HUDEP-2 (cell line): ENCODE results near the gene DEPDC5.

Source experiments
- DNase-seq, 76 experiments: peaks; one replicate each; lab custom pipeline; 2025; ENCODE audit not compliant: unreplicated experiment in 76 of 76; lab: John Stamatoyannopoulos, UW

DEPDC5 gene

DNA sequence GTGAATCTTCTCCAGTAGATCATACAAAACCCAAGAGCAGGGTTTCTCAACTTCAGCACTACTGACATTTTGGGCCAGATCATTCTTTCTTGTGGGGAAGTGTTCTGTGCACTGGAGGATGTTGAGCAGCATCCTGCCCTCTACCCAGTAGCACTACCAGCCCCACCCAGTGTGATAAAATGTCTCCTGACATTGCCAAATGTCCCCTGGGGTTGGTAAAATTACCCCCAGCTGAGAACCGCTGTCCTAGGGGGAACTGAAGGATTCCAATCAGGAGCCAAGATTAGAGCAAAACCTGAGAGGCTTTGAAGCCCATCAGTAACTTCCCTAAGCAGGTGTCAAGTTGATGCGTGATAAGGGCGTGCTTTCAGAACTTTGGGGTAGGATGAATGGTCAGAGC lies 129.2 kb downstream of the DEPDC5 start:
- DNase-seq = no peak

DNA sequence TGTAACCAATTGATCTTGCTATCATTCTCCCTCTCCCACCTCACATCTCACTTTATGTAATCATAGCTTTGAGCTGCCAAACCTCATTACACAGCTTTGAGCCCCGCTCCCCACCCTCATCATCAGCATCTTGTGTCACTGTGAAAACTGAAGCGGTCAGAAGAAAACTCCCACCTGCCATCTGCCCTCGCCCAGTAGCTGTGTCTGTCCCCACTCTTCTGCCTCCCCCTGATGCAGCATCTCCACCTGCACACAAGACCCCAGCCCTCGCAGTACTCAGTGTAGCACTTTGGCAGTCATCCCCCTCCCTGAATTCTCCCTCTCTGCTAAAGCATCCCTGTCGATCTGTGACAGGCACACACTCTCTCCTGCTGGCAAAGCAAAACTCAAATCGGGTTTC lies 130.2 kb downstream of the DEPDC5 start:
- no peak for DNase-seq

DNA sequence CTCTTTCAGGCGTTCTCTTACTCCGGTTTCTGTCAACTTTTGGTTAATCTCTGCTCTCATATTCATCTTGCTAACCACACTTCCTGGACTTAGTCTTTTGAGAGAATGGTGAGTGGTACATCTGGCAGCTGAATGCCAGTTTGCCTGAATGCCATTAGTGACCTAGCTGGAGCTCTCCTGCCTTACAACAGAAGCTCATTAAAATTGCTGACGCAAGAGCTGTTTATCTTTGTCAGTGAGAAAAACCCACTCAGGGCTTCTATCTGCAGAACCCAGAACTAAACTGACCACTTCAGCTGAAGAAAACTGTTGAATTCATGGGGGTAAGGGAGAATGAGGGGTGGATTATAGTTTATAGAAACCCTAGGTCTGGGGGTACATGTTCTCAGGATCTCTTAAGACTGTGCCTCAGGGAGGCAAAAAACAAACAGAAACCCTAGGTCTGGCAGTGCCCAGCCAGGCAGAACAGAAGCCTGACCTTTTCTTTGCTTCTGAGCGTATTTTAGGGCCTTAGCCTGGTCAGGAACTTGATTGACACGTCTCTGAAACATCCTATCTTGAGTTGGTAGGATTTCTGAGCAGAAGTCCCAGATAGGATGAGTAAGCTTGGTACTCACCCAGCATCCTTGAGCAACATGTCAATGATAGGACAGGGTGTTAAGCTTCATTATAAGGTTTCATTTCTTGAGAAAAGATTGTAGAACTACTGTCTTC lies 137.7 kb downstream of the DEPDC5 start:
- peak in 10 of 76 experiments; percentile 3 to 42 (median 18) for DNase-seq

DNA sequence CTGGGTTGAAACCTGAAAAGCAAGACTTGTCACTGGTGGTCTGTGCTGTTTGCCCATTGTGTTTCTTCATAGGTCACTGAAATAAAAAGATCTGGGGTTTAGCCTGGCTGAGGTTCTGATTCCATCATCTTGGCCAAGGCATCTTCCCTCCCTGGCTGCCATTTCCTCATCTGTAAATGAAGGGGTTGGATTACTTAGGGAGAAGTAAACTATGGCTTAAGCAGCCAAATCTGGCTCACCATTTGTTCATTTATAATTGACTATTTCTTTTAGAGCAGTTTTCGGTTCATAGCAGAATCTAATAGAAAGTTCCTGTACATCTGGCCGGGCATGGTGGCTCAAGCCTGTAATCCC lies 138.2 kb downstream of the DEPDC5 start:
- no peak for DNase-seq

DNA sequence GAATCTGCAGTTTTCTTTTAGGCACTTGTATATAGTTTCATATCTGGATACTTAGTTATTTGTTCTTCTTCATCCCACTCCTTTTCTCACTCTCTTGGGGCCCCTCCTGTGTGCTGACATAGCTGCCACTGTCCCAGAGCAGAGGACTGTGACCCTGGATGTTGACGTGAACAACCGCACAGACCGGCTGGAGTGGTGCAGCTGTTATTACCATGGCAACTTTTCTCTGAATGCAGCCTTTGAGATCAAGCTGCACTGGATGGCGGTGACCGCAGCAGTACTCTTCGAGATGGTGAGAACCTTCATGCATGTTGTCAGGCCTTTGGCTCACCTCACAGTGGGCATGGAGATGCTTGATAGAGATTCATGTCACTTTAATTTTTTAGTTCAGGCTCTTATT lies 139.6 kb downstream of the DEPDC5 start:
- no peak for DNase-seq

DNA sequence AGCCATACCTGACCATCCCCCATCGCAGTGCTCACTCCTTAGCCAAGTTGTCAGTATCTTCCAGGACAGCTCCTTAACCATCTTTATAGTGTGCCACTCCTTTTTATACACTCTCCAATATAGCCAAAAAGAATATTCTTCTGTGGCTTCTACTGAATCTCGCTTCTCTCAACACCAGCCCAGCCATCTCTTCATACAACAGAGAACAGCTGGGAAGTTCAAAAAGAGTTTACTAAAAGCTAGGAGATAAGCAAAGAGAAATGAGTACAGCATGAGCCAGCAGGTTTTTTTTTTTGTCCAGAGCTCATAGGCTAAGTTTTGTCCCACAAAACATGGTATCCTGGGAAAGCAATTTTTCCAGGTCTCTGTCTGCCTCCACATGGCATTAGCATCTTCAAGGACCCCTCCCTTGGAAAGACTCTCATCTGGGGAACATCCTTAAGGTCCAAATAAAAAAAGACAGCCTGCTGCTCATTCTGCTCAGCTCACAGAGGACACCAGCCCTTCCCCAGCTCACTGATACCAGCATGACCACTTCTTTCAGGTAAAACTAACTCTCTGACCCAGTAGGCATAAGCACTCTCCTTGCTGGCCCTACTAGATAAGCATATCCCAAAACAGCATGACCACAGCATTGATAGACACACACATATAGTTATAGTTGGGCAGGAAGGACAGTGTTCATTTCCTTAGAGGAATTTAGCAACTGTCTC lies 141.7 kb downstream of the DEPDC5 start:
- peak in 54 of 76 experiments; percentile 5 to 80 (median 38) for DNase-seq

DNA sequence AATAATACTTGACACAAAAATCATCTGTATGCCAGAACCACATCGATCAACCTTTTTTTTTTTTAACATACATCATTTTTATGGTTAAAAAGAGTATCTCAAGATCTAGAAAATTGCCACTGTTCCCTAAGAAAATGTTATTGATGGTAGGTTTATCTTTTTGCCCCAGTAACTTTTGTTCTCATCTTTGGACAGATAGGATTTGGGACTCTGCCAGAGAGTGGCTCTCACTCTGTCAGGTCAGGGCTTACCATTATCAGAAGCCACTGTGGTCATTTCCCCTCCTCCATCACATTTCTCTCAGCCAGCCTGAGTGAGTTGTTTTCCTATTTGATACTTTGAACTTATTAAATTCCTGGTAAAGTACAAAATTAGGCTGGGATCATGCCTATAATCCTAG lies 142.7 kb downstream of the DEPDC5 start:
- peak in 63 of 76 experiments; percentile 3 to 90 (median 56) for DNase-seq

DNA sequence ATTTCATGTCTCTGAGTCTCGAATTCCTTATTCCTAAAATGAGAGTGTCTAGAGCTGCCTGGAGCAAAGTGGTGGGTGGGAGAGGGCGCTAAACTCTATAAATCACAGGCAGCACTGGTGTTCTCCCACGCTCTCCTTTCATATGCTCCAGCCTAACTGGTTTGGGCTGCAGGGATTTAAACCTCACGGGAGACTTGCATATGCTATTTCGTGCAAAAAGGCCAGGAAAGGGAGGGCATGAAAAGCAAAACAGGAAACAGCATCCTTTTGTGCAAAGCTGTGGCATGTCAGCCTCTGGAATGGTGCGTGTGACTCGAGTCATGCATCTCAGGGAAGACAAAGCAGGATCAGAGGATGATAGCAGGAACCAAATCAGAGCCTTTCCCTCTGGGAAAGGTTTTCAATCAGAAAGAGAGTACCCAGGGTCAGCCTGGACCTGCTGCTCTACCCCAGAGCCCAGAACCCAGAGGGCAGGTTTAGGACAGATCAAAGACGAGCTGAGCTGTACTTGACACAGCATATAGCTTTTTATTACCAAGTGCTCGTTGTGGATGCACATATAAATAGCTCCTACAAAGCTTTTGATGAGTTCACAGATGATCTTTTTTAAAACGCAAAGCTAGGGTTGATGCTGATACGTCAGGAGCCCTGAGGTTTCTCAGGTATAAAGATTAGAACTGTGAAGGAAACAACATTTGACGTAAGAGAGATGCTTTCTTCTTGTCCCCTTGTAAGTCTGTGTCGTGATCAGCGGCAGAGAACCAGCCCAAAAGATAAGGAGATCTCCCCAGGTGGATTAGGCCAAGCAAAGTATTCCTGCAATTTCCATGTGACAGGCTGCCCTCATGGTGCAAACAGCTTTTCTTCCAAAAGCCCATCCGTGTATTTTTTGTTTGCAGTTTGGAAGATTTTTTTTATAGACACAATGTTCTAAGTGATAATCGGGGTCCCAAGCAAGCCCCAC lies 144.3 kb downstream of the DEPDC5 start:
- DNase-seq = no peak

DNA sequence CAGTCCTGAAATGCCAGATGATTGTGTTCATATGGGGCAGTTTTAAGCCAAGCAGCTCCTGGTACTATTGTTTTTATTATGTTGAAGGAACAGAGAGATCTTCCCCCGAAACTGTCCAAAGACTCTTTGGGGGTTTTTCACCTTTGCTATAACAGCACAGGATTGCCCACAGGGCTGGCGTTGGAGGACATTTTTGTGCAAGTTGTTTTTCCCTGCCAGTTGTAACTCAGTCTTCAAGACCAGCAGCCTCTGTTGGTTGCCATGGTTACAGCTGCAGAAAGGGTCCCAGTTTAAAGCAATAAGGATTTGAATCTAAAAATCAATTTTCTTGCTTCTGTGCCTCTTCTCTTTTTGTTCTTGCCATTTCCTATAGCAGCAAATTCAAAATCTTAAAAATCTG lies 145.1 kb downstream of the DEPDC5 start:
- DNase-seq = no peak

DNA sequence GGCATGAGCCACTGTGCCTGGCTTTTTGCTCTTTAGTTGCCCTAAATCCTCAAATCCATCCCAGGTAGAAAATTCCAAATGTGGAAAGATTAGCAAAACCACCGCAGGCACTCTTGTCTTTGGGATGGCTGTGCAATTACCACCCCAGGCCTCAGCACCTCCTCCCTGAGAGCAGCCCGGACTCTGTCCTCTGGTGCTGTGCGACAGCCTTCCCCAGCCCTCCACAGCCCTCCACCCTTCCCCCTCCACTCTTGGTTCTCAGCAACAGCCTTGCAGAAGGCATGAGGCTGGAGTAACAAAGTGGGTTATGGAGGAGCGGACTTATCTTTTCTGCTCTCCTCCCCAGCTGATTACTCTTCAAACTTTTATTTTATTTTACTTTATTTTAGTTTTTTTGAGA lies 145.8 kb downstream of the DEPDC5 start:
- no peak for DNase-seq

DNA sequence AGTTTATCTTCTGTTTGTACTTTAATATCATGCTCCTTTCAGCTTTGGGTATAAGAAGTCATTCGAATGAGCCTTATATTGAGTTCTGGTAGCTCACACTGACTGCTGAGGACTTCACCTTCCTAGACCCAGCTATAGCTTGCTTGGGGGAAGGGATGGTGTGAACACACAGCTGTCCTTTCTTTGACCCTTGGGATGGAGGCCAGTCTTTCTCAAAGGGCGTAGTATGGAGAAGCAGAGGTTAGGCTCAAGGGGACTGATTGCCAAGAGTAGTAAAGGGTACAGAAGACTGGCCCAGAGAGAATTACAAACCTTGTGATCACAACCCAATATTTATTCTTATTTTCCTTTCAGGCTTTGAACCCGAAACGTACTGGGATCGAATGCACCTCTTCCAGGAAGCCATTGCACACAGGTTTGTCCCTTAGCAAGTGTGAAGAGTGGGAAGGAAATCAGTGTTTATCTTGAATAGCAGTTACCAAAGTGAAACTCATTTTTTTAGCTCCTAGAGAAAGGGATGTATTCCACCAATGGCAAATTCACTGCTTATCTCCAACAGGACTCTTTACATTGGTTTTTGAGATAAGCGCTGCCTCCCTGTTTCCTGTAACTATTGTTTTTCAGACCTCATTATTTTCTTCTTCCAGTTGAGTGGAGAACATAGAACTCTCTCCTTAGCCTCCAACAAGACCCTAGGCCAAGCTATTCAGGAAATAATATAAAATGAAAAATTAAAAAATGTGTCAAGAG lies 147.7 kb downstream of the DEPDC5 start:
- DNase-seq = peak in 39 of 76 experiments; percentile 7 to 77 (median 29)

DNA sequence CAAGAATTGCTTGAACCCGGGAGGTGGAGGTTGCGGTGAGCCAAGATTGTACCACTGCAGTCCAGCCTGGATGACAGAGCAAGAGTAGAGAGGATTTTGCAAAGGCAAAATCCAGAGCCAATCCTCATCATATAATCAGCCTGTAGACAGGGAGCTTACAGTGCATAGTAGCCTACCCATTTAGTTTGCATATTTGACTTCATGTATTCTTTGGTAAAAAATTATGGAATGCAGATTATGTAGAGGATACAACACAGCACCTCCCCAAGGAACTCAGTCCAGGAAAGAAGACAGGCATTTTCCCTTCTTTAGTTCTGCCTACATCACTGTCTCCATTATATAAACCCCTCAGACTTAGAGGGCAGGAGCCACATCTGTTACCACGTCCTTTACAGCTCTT lies 150.8 kb downstream of the DEPDC5 start:
- no peak for DNase-seq

DNA sequence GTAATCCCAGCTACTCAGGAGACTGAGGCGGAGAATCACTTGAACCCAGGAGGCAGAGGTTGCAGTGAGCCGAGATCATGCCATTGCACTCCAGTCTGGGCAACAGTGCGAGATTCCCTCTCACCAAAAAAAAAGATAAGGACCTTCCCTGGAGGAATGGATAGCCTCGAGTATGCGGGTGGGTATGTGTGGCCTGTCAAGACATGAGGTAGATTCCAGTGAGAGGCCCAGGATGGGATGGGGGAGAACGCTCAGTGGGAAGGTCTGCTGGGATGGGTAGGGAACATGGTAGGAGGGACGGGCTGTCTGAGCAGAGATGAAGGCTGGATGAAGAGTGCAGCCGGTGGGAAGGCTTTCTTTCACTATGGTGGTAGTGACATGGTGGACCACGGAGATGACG lies 151.5 kb downstream of the DEPDC5 start:
- DNase-seq = no peak

DNA sequence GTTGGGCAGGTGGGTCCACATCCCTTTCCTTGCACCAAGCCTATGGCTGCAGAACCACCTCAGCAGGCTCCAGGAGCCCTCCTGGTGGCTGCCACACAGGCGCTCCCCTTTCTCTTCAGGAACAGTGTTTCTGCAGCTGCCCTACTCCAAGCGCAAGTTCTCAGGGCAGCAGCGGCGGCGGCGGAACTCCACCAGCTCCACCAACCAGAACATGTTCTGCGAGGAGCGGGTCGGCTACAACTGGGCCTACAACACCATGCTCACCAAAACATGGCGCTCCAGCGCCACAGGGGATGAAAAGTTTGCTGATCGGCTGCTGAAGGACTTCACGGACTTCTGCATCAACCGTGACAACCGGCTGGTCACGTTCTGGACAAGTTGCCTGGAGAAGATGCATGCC lies 152.3 kb downstream of the DEPDC5 start:
- no peak for DNase-seq

DNA sequence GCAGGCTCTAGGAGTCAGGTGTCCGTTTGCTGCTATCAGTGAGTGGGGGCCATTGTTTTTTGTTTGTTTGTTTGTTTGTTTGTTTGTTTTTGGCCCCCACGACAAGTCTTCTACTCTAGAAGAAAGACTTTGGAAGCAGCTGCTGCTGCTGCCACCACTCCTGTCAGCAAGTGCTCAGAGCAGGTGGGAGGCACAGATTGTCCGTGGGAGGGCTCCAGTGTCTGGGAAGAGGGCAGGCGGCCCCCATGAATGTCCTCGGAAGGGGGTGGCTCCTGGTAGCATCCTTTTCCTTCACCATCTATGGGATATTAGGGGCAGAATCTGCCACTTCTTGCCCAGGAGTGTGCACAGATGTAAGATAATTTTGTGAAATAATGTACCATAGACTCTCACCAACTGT lies 152.8 kb downstream of the DEPDC5 start:
- DNase-seq = no peak

DNA sequence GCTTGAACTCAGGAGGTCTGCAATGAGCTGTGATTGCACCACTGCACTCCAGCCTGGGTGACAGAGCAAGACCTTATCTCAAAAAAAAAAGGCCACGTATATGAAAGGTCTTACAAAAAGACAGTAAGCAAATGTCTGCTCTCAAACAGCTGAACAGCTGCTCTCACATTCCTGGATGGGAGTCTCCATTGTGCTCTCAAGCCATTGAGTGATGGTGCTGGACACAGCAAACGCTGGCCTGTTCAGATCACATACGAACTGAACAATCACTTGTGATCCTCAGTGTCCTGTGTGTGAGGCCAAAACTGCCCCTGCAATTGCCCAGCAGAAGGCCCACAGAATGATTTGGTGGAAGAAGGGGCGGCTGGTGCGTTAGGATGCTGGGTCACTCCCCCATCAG lies 156.2 kb downstream of the DEPDC5 start:
- no peak for DNase-seq

DNA sequence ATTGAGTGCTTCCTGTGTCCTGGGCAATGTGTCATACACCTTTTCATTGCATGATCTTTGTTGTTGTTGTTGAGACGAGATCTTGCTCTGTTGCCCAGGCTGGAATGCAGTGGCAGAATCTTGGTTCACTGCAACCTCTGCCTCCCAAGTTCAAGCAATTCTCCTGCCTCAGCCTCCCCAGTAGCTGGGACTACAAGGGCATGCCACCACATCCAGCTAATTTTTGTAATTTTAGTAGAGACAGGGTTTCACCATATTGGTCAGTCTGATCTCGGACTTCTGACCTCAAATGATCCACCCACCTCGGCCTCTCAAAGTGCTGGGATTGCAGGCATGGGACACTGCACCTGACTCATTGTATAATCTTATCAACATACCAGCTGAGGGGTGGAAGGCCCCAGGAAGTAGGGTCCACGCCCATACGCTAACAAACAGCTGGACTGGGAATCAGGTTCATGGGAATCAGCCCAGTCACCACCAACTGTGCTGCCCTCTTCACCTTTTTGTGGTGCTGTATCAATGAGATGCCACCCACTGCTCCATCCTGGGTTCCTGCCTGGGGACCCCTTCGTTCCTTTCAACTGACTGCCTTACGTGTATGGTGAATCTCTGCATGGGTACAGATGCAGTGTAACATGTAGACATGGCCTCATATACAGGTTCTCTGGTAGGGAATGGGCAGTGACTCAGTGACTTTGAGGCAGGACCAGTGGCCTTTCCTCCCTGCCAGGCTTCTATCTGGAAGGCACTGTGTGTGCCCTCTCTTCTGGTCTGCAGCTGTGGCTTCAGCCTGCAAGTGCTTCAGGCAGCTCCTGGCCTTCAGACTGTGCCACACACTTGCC lies 158.0 kb downstream of the DEPDC5 start:
- DNase-seq = no peak

DNA sequence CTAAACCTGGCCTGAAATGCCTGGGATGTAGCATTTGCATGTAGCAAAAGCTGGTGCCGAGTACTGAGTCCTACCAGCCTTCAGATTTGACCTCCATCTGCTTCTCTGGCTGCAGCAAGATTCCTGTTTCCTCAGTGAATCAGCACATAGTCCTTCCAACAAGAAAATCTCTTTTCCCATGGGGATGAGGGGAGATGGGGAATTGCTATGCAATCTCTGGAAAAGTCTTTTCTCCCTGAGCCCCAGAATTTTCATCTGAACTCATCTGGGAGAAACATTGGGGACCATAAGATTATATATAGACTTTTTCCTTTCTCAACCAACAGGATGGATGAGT lies 158.6 kb downstream of the DEPDC5 start:
- no peak for DNase-seq

DNA sequence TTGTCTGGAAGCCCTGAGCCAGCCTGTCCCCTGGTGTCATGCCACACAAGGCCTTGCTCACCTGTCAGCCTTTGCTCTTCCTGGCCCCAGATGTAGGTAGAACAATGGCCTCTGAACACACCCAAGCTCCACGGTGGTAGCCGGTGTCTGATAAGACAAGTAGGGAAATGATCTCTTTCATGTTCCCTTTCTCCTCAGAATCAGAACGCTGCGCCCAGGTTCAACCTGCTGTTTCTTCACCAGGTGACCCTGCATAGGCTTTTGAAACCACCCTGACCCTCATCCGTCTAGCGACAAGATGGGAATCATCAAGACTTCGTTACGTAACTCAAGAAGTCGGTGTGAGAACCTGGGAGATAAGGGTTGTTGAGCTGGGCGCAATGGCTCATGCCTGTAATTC lies 161.8 kb downstream of the DEPDC5 start:
- DNase-seq = no peak
